IPS DF 6.9 (cell line): ENCODE data around the gene DHRS3.

Experiments
- DNase-seq: peaks from one replicate; pipeline ENCODE4 v3.0.0-alpha.2; 2013; ENCODE audit warnings: low read depth, low spot score
- H3K27ac ChIP-seq: one replicate; pipeline ENCODE4 v1.5.1; 2013; ENCODE audit warnings: low read length, control low read depth
- H3K27me3 ChIP-seq: 2 replicates; pipeline ENCODE4 v1.6.1; 2013; ENCODE audit warnings: mild to moderate bottlenecking, low read length; ENCODE audit not compliant: control insufficient read depth, insufficient read depth
- H3K36me3 ChIP-seq: 2 replicates; pipeline ENCODE4 v1.6.1; 2013; ENCODE audit warnings: low read length; ENCODE audit not compliant: control insufficient read depth, insufficient read depth
- H3K4me1 ChIP-seq: 2 replicates; pipeline ENCODE4 v1.6.1; 2013; ENCODE audit warnings: low read length; ENCODE audit not compliant: control insufficient read depth, insufficient read depth
- H3K4me3 ChIP-seq: 2 replicates; pipeline ENCODE4 v1.5.1; 2013; ENCODE audit warnings: mild to moderate bottlenecking, low read length
- H3K9me3 ChIP-seq: 2 replicates; pipeline ENCODE4 v1.6.1; 2013; ENCODE audit warnings: low read length, inconsistent platforms; ENCODE audit not compliant: control insufficient read depth, insufficient read depth
- WGBS: extraction: QIAGEN DNeasy Blood & Tissue Kit; methylation state at CpG from one replicate; pipeline ENCODE4 v1.1.7; 2013; ENCODE audit warnings: mixed read lengths, missing lambda C conversion rate; ENCODE audit not compliant: insufficient read length, insufficient coverage; 5-methylcytosine and 5-hydroxymethylcytosine counted together

DHRS3 gene

DNA sequence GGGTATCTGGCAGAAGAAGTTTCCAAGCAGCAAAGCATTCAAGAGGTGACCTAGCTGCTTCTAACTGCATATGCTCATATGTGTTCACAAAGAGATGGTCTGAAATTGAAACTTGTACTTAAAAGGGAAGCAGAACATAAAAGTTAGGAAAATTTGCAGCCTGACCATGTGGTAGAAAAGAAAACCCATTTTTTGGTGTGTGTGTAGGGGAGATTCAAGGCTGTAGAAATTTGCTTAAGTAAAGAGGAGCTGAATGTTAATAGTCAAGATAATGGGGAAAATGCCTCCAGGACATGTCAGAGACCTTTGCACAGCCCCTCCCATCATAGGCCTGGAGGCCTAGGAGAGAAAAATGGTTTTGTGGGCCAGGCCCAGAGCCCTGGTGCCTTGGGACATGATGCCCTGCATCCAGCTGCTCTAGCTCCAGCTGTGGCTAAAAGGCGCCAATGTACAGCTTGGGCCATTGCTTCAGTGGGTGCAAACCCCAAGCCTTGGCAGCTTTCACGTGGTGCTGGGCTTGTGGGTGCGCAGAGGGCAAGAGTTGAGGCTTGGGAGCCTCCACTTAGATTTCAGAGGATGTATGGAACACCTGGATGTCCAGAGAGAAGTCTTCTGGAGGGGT is 54.9 kb downstream of the DHRS3 start:
- no CpG with 5 or more reads among the region's 3 CpGs for WGBS
- no peak overlapping the region for H3K27ac ChIP-seq
- H3K4me1 ChIP-seq = no peaks in the 10 kb centered on the region
- no peaks in the 10 kb centered on the region for H3K36me3 ChIP-seq
- no peaks in the 10 kb centered on the region for H3K27me3 ChIP-seq
- DNase-seq = no peak
- no peaks in the 10 kb centered on the region for H3K9me3 ChIP-seq
- H3K4me3 ChIP-seq = no peak overlapping the region

DNA sequence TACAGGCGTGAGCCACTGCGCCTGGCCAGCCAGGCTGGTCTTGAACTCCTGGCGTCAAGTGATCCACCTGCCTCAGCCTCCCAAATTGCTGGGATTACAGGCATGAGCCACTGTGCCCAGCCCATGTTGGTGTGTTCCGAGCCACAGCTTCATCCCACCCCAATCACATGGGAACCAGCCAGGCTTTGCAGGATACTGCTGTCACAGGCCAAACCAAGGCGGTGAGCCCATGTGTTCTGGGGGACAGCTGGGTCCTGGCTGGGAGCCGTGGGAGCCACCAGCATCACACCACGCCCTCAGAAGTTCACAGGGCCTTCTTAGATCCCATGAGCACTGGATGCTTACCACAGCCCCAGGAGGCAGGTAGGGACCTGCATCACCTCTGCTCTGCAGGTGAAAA is 56.9 kb downstream of the DHRS3 start:
- Histone ChIP-seq H3K9me3 (no peaks in the 10 kb centered on the region), H3K27ac (no peak overlapping the region), H3K36me3 (no peaks in the 10 kb centered on the region), H3K27me3 (no peaks in the 10 kb centered on the region), H3K4me1 (no peaks in the 10 kb centered on the region), H3K4me3 (no peak overlapping the region)
- WGBS = no CpG with 5 or more reads among the region's 7 CpGs
- DNase-seq = no peak

GRCh38 chr1:12556957-12557935 is 60.8 kb downstream of the DHRS3 start:
- Histone ChIP-seq H3K27me3 (no peaks in the 10 kb centered on the region), H3K4me3 (no peak overlapping the region), H3K36me3 (no peaks in the 10 kb centered on the region), H3K4me1 (no peaks in the 10 kb centered on the region), H3K9me3 (no peaks in the 10 kb centered on the region), H3K27ac (no peak overlapping the region)
- no peak for DNase-seq
- WGBS = no CpG with 5 or more reads among the region's 17 CpGs

DNA sequence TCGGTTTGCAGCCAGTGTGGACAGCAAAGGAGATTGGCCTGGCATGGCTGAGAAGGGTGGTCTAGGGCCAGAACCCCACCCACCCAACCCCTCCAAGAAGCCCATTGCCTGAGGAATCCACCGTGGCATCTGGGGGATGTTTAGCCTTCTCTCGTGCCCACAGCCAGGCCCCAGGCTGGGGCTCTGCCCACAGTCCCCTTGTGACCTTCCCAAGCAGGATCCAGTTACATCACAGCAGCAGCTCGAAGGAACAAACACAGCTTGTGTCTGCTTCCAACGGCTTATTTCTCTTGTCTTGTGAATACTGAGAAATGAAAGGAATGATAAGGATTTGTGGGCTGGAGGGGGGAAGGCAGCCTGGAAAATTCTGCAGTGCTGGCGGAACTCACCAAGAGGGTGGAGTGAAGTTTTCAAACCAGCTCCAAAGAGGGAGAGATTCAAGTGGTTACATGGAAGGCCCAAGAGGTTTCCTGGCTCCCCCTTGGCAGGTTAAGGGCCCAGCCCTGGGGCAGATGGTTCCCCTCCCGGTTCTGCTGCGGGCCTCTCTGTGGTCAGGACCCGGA is 61.6 kb downstream of the DHRS3 start:
- no peak overlapping the region for H3K27ac ChIP-seq
- DNase-seq = no peak

GRCh38 chr1:12555411-12556367 is 62.3 kb downstream of the DHRS3 start:
- no peak for DNase-seq
- no peak overlapping the region for H3K4me3 ChIP-seq
- no peaks in the 10 kb centered on the region for H3K27me3 ChIP-seq
- H3K4me1 ChIP-seq = no peaks in the 10 kb centered on the region
- no CpG with 5 or more reads among the region's 13 CpGs for WGBS
- no peaks in the 10 kb centered on the region for H3K9me3 ChIP-seq
- H3K36me3 ChIP-seq = no peaks in the 10 kb centered on the region
- no peak overlapping the region for H3K27ac ChIP-seq

More for the DNA sequence above, 61.6 kb downstream of the DHRS3 start:
- H3K27me3 ChIP-seq = no peaks in the 10 kb centered on the region
- H3K4me1 ChIP-seq = no peaks in the 10 kb centered on the region
- no peaks in the 10 kb centered on the region for H3K9me3 ChIP-seq
- no peaks in the 10 kb centered on the region for H3K36me3 ChIP-seq
- H3K4me3 ChIP-seq = no peak overlapping the region
- no CpG with 5 or more reads among the region's 9 CpGs for WGBS

DNA sequence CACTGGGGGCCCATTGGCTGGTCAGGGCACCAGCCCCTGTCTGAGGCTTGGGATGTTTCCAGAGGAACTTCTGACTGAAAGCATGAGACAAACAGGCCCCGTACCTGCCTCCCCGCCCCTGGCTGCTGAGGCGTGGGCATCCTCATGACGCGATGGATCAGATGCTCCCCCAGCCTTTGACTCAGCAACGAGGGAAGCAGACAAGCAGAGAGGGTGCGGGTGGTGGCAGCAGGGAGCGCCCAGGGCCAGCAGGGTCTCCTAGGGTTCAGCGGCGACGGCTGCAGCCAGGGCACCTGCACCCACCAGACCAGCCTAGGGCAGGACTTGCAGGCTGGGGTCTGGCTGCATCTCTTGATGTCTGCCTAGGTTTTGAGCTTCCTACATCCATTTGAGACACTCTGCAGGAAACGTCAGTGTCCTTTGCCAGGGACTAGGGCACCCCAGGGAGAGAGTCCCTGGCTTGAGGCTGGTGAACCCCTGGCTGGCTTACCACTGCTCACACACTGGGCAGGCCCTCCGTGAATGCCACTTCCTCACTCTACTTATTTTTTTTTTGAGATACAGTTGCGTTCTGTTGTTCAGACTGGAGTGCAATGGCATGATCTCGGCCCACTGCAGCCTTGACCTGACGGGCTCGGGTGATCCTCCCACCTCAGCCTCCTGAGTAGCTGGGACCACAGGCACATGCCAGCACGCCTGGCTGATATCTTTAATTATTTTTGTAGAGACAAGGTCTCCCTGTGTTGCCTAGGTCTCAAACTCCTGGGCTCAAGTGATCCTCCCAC is 63.3 kb downstream of the DHRS3 start:
- H3K27ac ChIP-seq = no peak overlapping the region
- WGBS = no CpG with 5 or more reads among the region's 18 CpGs
- no peaks in the 10 kb centered on the region for H3K4me1 ChIP-seq
- H3K9me3 ChIP-seq = no peaks in the 10 kb centered on the region
- no peaks in the 10 kb centered on the region for H3K36me3 ChIP-seq
- H3K27me3 ChIP-seq = no peaks in the 10 kb centered on the region
- no peak for DNase-seq
- H3K4me3 ChIP-seq = no peak overlapping the region

DNA sequence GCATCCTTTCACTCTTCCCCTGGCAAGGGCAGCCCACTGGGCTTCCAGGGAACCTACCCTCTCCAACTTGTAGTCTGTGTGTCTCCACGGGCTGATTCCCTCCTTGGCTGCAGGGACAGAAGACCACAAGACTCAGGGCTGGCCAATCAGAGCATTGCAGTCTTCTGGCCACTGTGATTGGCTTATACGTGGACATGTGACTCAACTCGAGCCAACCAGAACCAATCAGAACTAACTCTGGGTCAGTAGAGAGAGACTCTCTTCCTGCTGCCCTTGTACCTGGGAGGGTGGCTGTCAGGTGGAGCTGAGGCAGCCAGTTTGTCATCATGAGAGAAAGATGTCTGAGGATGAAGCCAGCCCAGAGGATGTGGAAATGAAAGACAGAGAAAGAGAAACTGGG is 64.0 kb downstream of the DHRS3 start:
- Histone ChIP-seq H3K4me3 (no peak overlapping the region), H3K27ac (no peak overlapping the region), H3K36me3 (no peaks in the 10 kb centered on the region), H3K4me1 (no peaks in the 10 kb centered on the region; the same call in 1 of the 2 replicates), H3K9me3 (no peaks in the 10 kb centered on the region), H3K27me3 (no peaks in the 10 kb centered on the region)
- no CpG with 5 or more reads among the region's 3 CpGs for WGBS
- no peak for DNase-seq

- Histone ChIP-seq H3K4me3 (no peak overlapping the region), H3K27ac (no peak overlapping the region), H3K36me3 (no peaks in the 10 kb centered on the region), H3K9me3 (no peaks in the 10 kb centered on the region), H3K27me3 (no peaks in the 10 kb centered on the region), H3K4me1 (no peaks in the 10 kb centered on the region; the same call in 1 of the 2 replicates)
- WGBS = no CpG with 5 or more reads among the region's 16 CpGs
- DNase-seq = no peak
These were observed 64.8 kb downstream of the DHRS3 start for GRCh38 chr1:12552951-12553921.
